IMR-90 (cell line): ENCODE results near the gene SLC16A8. TPM values are rescaled to one million over a fixed set of nuclear protein-coding genes. Genes with fewer than 3 reads are reported as not detected.
"Not testable (repeated sequence)": the region's sequence is repeated elsewhere in the genome, so short reads cannot be mapped to it uniquely, and the experiment has no call there.

Experiments
- ATAC-seq: fragments of 200-7000 bp; cut with Tn5 transposase; 2 replicates; pipeline ENCODE4 v1.9.1; 2020; ENCODE audit warnings: low read depth, mild to moderate bottlenecking, moderate library complexity
- BruUV-seq: library from RNA; stranded (reverse); fragments of 400-500 nt; replicated peaks from 2 replicates; lab custom pipeline; 2021; lab: Mats Ljungman, UMichigan
- CTCF ChIA-PET: fragments of 300-600 bp; formaldehyde crosslinking; extraction: SDS; loops from one replicate; lab custom pipeline; 2021; ENCODE audit warnings: antibody characterized with exemption; lab: Yijun Ruan, JAX
- POLR2A ChIA-PET: fragments of 300-600 bp; sonication (Branson Sonifier 250); formaldehyde crosslinking; loops from one replicate; lab custom pipeline; 2022; ENCODE audit warnings: antibody characterized with exemption; ENCODE audit not compliant: unreplicated experiment; lab: Charles Lee
- DNase-seq: peaks from one replicate; pipeline ENCODE4 v3.0.0; 2013
- H2AFZ ChIP-seq: replicated peaks from 2 replicates; pipeline ENCODE3; 2013; ENCODE audit warnings: low read length, mild to moderate bottlenecking; ENCODE audit not compliant: poor library complexity
- H2AK5ac ChIP-seq: 2 replicates; pipeline ENCODE4 v1.6.1; 2013; ENCODE audit warnings: low read depth, low read length, inconsistent platforms
- H2AK9ac ChIP-seq: replicated peaks from 2 replicates; pipeline ENCODE3; 2013; ENCODE audit warnings: mild to moderate bottlenecking, low read depth, low read length, moderate library complexity; ENCODE audit not compliant: poor library complexity
- H2BK120ac ChIP-seq: 2 replicates; pipeline ENCODE4 v1.6.1; 2013; ENCODE audit warnings: low read depth, low read length, inconsistent platforms
- H2BK15ac ChIP-seq: 3 replicates; pipeline ENCODE4 v1.6.1; 2013; ENCODE audit warnings: low read depth, low read length, inconsistent platforms
- H2BK20ac ChIP-seq: 2 replicates; pipeline ENCODE4 v1.6.1; 2013; ENCODE audit warnings: low read depth, mild to moderate bottlenecking, inconsistent platforms, low read length, moderate library complexity
- H2BK5ac ChIP-seq: 2 replicates; pipeline ENCODE4 v1.6.1; 2013; ENCODE audit warnings: mild to moderate bottlenecking, low read depth, low read length, inconsistent platforms; ENCODE audit not compliant: poor library complexity, severe bottlenecking
- H3K14ac ChIP-seq: replicated peaks from 2 replicates; pipeline ENCODE4 v1.6.1; 2013; ENCODE audit warnings: low read depth, low read length, inconsistent platforms
- H3K18ac ChIP-seq: 2 replicates; pipeline ENCODE4 v1.6.1; 2013; ENCODE audit warnings: low read depth, low read length, control low read depth
- H3K23ac ChIP-seq: 2 replicates; pipeline ENCODE4 v1.6.1; 2013; ENCODE audit warnings: low read depth, low read length, inconsistent platforms
- H3K27ac ChIP-seq: 2 replicates; pipeline ENCODE4 v1.5.1; 2013; ENCODE audit warnings: mild to moderate bottlenecking, control low read depth, low read length; ENCODE audit not compliant: insufficient read depth
- H3K27me3 ChIP-seq: 2 replicates; pipeline ENCODE4 v1.6.1; 2013; ENCODE audit warnings: low read length; ENCODE audit not compliant: control insufficient read depth, insufficient read depth
- H3K36me3 ChIP-seq: 2 replicates; pipeline ENCODE4 v1.6.1; 2013; ENCODE audit warnings: low read length, mixed read lengths; ENCODE audit not compliant: control insufficient read depth, insufficient read depth
- H3K4ac ChIP-seq: 2 replicates; pipeline ENCODE4 v1.6.1; 2013; ENCODE audit warnings: low read depth, low read length, inconsistent platforms
- H3K4me1 ChIP-seq: 2 replicates; pipeline ENCODE4 v1.6.1; 2013; ENCODE audit warnings: low read length, mixed read lengths; ENCODE audit not compliant: control insufficient read depth, insufficient read depth
- H3K4me2 ChIP-seq: 2 replicates; pipeline ENCODE4 v1.6.1; 2013; ENCODE audit warnings: low read depth, mild to moderate bottlenecking, control low read depth, low read length, moderate library complexity
- H3K4me3 ChIP-seq: 2 replicates; pipeline ENCODE4 v1.5.1; 2013; ENCODE audit warnings: low read depth, mild to moderate bottlenecking, control low read depth, low read length, moderate library complexity; ENCODE audit not compliant: insufficient read depth
- H3K56ac ChIP-seq: 2 replicates; pipeline ENCODE4 v1.6.1; 2013; ENCODE audit warnings: low read length, inconsistent platforms; ENCODE audit not compliant: insufficient read depth; ENCODE audit errors: extremely low read depth
- H3K79me1 ChIP-seq, 2 experiments: 2 replicates each; pipeline ENCODE4 v1.6.1; 2013; ENCODE audit warnings: low read length in 2 of 2, inconsistent platforms in 1 of 2, low read depth in 1 of 2
- H3K9ac ChIP-seq: 2 replicates; pipeline ENCODE4 v1.6.1; 2013; ENCODE audit warnings: low read depth, low read length, control low read depth
- H3K9me1 ChIP-seq: 2 replicates; pipeline ENCODE4 v1.6.1; 2013; ENCODE audit warnings: low read length, inconsistent platforms; ENCODE audit not compliant: insufficient read depth
- H3K9me3 ChIP-seq: 2 replicates; pipeline ENCODE4 v1.6.1; 2013; ENCODE audit warnings: low read length; ENCODE audit not compliant: control insufficient read depth, insufficient read depth
- H4K20me1 ChIP-seq: 2 replicates; pipeline ENCODE4 v1.6.1; 2013; ENCODE audit warnings: low read length, inconsistent platforms; ENCODE audit not compliant: insufficient read depth
- H4K5ac ChIP-seq: 2 replicates; pipeline ENCODE4 v1.6.1; 2013; ENCODE audit warnings: mild to moderate bottlenecking, low read depth, low read length, control low read depth
- H4K8ac ChIP-seq, 2 experiments: 2 replicates each; pipeline ENCODE4 v1.6.1; 2013; ENCODE audit warnings: low read depth in 2 of 2, low read length in 2 of 2, control low read depth in 1 of 2, inconsistent platforms in 1 of 2
- H4K91ac ChIP-seq: 2 replicates; pipeline ENCODE4 v1.6.1; 2013; ENCODE audit warnings: low read depth, low read length, inconsistent platforms; ENCODE audit not compliant: insufficient read depth
- WGBS, 2 experiments: methylation state at CpG; one replicate each; pipeline versions ENCODE4 v1.1.5 to v1.1.7; 2013; ENCODE audit warnings: missing lambda C conversion rate in 2 of 2; ENCODE audit not compliant: insufficient read length in 1 of 2; ENCODE audit errors: extremely low coverage in 2 of 2; 5-methylcytosine and 5-hydroxymethylcytosine counted together
- dilution Hi-C: fragments of 300-500 bp; cut with HindIII; formaldehyde crosslinking; loops from one replicate; pipeline ENCODE4 v1.14.3; 2018; ENCODE audit warnings: low sequenced_read_pairs; ENCODE audit not compliant: unreplicated experiment
- in situ Hi-C: fragments of 300-500 bp; cut with MboI; formaldehyde crosslinking; loops from 3 replicates; pipeline ENCODE4 v1.14.3; 2019; ENCODE audit warnings: low sequenced_read_pairs, inconsistent platforms, mixed read lengths
- intact Hi-C: fragments of 100-400 bp; cut with micrococcal nuclease; formaldehyde crosslinking; loops from 2 replicates; pipeline ENCODE4 v1.10.0; 2022
- polyA plus RNA-seq, 3 experiments: library from polyadenylated mRNA; depleted of rRNA; stranded (reverse); fragments of >200 nt; gene quantifications; 2 replicates each; pipeline ENCODE4 v1.2.3, GENCODE V29; 2012; ENCODE audit warnings: low replicate concordance in 1 of 3
- total RNA-seq: library from RNA; depleted of rRNA; stranded (reverse); fragments of >200 nt; gene quantifications from 2 replicates; pipeline ENCODE4 v1.2.3, GENCODE V29; 2012

SLC16A8 gene
- total and polyA plus RNA-seq, 2 of the 4 experiments (the other 2 are of a cell fraction) = not detected

- H3K4ac ChIP-seq, H3K9me1 ChIP-seq, H3K4me1 ChIP-seq, H3K23ac ChIP-seq, ATAC-seq, POLR2A ChIA-PET, H3K27me3 ChIP-seq, H3K27ac ChIP-seq, H4K91ac ChIP-seq, intact Hi-C loops, BruUV-seq, DNase-seq, H3K4me3 ChIP-seq, CTCF ChIA-PET, H3K79me1 ChIP-seq, H3K9me3 ChIP-seq, dilution Hi-C loops, H2BK20ac ChIP-seq, H2BK15ac ChIP-seq, H3K36me3 ChIP-seq, H2AK5ac ChIP-seq, H3K18ac ChIP-seq, H2AK9ac ChIP-seq, in situ Hi-C loops, H2BK5ac ChIP-seq, H4K8ac ChIP-seq, H3K14ac ChIP-seq, H2BK120ac ChIP-seq, H4K20me1 ChIP-seq, H3K4me2 ChIP-seq, H4K5ac ChIP-seq, H3K56ac ChIP-seq, H2AFZ ChIP-seq, H3K9ac ChIP-seq: not testable (repeated sequence)
- WGBS, 2 experiments = 94% methylated on average over 3 of the region's 10 CpGs; no CpG with 5 or more reads in 1 of the 2 experiments
Measured at GRCh38 chr22:38117556-38117955, 33.6 kb upstream of the SLC16A8 start.
